HG03064 (cell line): Measurements from ENCODE around the gene MAD2L2.
"Not testable (repeated sequence)": the region's sequence is repeated elsewhere in the genome, so short reads cannot be mapped to it uniquely, and the experiment has no call there.

Experiments
- ATAC-seq: cut with Tn5 transposase; IDR thresholded peaks from one replicate; pipeline ENCODE4 v1.9.1; 2021; ENCODE audit warnings: low read depth; ENCODE audit not compliant: unreplicated experiment

MAD2L2 gene

GRCh38 chr1:11654137-11654938 lies 26.6 kb downstream of the MAD2L2 start, which contains the start of the genes FBXO2 and FBXO44:
Gene FBXO2 (minus strand): TSS chr1:11654429. CDS start chr1:11654340, 89 bp downstream.
Gene FBXO44 (plus strand): TSS chr1:11654877. CDS start chr1:11655836, 959 bp downstream.
- peak; percentile 54 for ATAC-seq

DNA sequence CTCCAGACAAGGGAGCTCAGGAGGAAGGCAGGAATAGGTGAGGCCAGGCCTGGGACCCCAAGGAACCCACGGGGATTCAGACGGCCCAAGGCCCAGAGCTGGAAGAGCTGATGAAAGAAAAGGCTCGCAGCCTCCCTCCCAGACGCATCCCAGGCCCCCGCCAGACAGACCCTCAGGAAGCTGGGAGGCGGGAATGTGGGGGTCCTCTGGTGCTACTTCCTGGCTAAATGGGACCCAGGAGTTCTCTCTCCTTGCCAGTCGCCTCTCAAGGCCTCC lies 27.1 kb downstream of the MAD2L2 start:
- no peak for ATAC-seq

GRCh38 chr1:11653101-11653860 lies 27.7 kb downstream of the MAD2L2 start:
- ATAC-seq = no peak

GRCh38 chr1:11652203-11652780 lies 28.7 kb downstream of the MAD2L2 start:
- ATAC-seq = no peak

- ATAC-seq = no peak
Measured at GRCh38 chr1:11651017-11651416, 29.9 kb downstream of the MAD2L2 start.

DNA sequence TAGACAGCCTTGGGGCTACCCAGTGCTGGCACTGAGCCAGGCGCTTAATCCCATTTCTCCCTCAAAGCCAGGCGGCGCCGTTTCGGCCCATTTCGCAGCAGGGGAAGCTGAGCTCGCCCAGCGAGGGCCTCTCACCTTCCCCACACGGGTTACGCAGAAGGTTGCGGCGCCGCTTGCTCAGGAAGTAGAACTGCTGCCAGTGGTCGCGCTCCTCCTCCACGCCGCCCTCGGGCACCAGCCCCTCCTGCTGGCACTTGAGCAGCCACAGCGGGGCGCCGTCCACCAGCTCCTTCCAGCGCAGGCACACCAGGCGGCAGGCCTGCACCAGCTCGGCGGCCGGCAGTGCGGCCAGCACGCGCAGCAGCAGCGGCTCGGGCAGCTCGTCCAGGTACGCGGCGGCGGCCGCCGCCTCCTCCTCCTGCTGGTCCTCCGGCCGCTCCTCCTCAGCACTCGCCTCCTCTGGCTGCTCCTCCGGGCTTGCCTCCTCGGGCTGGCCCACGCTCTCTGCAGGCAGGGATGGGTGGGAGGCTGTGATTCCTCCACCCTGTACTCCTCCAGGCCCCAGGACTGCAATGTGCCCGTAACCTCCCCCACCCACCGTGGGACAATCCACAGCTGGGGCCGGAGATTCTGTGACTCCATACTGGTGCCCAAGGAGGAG lies 30.5 kb downstream of the MAD2L2 start:
- no peak for ATAC-seq

- ATAC-seq = no peak
Measured at GRCh38 chr1:11649624-11650330, 31.2 kb downstream of the MAD2L2 start.

DNA sequence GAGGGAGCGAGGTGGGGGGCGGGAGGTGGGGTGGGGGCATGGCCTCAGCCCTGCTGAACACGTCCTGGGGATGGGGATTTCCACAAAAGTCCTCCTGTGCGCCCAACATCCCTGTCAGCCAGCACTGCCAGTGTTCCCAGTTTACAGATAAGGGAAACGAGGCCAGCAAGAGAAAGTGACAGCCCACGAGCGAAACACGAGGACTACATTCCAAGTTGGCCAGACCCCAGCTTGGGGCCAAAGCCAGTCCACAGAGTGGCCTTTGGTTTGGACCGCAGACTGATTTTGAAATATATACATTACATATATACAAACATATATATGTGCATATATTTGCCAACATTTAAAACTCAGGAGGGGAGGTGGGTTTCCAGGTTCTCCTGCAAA lies 31.7 kb downstream of the MAD2L2 start:
- no peak for ATAC-seq

GRCh38 chr1:11648732-11649158 lies 32.2 kb downstream of the MAD2L2 start:
- ATAC-seq = no peak

DNA sequence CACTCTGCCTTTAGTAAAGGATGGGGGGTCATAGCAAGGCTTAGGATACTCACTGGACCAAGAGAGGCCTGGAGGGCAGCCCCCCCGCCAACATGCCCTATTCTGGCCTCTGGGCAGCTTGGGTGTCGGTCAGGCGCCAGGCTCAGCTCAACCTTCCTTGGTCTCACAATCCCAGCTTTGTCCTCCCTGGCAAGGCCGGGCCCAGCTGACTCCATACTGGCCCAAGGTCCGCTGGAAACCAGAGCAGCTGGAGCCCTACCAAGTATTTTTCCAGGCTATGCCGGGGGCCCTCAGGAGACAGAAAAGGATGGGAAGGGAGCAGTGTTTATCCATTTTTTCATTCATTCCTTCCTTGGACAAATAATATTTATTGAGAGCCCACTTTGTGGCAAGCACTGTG lies 32.9 kb downstream of the MAD2L2 start:
- ATAC-seq = no peak

DNA sequence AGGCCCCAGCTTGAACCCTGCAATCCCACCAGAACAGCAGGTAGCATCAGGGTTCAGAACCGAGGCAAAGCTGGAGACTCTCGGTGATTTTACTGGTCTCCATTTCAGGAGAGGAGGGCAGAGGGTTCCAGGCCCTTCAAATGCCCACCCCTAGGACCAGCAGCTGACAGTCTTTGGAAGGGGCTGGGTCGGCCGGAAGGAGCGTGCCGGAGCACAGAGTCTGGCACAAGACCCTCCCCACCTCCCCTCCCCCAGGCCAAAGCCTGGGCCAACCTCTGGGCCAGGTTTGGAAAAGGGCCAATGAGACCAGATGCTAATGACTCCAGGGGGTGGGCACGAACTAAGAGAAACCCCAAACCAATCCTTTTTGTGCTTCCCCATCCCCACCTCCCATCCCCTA lies 33.6 kb downstream of the MAD2L2 start:
- no peak for ATAC-seq

DNA sequence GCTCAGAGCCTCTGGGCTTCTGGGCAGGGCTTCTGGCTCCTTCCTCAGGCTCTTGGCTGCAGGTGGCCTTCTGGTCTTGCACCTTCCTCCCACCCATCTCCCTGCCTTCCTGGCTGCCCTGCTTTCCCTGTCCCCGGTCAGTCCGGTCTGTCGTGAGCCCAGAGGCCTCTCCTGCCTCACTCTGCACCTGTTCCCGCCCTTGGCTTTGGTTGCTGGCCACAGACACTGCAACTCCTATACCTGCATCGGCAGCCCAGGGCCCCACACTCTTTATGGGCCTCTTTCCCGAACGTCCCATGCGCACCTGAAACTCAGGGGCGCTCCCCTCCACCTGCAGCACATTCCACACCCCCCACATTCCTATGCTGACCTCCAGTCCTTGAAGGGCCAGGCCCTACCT lies 34.6 kb downstream of the MAD2L2 start:
- no peak for ATAC-seq

- no peak for ATAC-seq
Measured at GRCh38 chr1:11645670-11646265, 35.2 kb downstream of the MAD2L2 start.

DNA sequence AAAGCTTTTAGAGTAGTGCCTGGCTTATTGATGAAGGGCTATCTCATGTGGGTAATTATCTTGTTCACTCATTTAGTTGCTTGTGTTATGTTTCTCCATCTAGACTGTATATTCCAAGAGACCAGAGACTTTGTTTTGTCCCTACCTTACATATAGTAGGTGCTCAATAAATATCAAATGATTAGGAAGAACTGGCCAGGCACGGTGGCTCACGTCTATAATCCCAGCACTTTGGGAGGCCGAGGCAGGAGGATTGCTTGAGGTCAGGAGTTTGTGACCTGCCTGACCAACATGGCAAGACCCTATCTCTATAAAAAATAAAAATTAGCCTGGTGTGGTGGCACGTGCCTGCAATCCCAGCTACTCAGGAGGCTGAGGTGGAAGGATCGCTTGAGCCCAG lies 35.7 kb downstream of the MAD2L2 start:
- no peak for ATAC-seq

- no peak for ATAC-seq
Measured at GRCh38 chr1:11643782-11644181, 37.2 kb downstream of the MAD2L2 start.

DNA sequence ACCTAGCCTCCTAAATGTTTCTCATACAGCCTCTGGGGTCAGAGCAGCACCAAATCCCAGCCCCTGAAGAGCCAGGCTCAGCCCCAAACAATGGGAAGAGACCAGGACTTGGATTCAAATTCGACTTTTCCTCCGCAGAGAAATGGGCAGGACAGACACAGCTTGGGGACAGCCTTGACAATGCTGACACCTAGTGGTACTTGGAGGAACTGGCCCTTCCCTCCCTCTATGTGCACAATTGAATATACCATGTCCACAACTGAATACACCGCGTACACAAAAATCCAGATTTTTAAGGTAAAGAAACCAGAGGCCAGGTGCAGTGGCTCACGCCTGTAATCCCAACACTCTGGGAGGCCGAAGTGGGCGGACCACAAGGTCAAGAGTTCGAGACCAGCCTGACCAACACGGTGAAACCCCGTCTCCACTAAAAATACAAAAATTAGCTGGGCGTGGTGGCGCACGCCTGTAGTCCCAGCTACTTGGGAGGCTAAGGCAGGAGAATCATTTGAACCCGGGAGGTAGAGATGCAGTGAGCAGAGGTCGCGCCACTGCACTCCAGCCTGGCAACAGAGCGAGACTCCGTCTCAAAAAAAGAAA lies 38.4 kb downstream of the MAD2L2 start:
- not testable (repeated sequence) for ATAC-seq

DNA sequence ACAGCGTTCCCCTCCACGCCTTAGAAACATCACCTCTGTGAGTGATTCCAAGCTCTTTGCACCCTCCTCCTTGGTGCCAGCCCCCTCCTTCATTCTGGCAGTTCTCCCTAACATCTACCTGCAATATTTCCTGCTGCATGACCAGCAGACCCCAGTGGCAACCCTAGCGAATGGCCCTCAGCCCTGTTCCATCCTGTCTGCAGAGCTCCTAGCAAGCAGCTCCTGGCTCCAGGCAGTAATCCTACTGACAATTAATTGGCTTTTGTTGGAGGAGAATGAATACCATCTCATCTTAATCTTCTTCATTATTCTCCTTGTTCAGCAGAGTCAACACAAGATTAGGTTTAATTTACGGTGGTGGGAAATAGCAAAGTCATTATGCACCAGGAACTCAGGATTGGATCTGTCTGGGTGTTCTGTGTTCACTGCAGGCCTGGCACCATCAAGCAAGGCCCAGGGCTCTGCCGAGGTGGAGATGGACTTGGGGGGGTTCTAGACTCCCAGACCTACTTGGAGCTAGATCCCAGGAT lies 39.1 kb downstream of the MAD2L2 start:
- no peak for ATAC-seq

DNA sequence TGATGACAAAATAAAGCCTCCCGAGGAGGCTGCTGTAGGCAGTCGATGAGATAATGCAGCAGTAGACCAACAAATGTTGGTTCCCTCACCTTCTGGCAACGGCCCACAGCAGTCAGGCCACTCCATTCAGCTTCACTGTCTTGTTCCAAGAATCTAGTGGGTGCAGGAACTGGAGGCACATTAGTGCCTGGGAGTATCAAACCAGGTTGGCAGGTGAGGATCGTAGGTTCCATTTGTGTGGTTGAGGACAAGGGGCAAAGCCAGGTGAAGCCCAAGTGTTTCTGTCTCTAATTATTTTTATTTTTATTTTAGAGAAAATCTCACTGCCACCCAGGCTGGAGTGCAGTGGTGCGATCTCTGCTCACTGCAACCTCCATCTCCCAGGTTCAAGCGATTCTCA lies 40.0 kb downstream of the MAD2L2 start:
- ATAC-seq = no peak

DNA sequence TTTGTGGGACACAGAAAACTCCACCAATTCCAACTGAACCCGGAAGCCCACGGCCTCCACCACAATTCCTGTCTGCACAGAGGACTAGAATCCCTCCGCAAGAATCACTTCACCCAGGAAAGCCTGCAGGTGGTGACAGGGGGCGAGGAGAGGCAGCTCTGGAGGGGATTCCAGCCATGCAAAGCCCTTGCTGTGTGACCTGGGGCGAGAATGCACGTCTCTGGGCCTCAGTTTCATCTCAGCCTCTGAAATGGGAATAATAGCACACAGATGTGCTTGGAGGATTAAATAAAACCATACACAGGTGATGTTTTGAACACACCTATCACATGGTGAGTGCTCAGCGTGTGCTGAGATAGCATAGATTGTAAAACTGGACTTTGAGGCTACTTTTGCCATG lies 40.8 kb downstream of the MAD2L2 start:
- no peak for ATAC-seq
